Lower lobe of right lung (tissue), 2 donors: Measurements from ENCODE around the gene ADIPOR1. TPM values are rescaled to one million over a fixed set of nuclear protein-coding genes. Genes with fewer than 3 reads are reported as not detected.
"Not testable (repeated sequence)": the region's sequence is repeated elsewhere in the genome, so short reads cannot be mapped to it uniquely, and the experiment has no call there.

ENCODE experiments used
- ATAC-seq, 2 donors: fragments of 200-7000 bp; cut with Tn5 transposase; one replicate each; pipeline ENCODE4 v1.9.1; 2020 to 2022; ENCODE audit warnings: mild to moderate bottlenecking in 2 of 2, moderate library complexity in 2 of 2
- DNase-seq: peaks from one replicate; pipeline ENCODE4 v3.0.0-alpha.2; 2020
- H3K27ac ChIP-seq: fragments of 200-600 bp; one replicate; pipeline ENCODE4 v1.8.0; 2022
- H3K27me3 ChIP-seq: fragments of 200-600 bp; one replicate; pipeline ENCODE4 v1.8.0; 2022; ENCODE audit warnings: low read depth
- H3K36me3 ChIP-seq: fragments of 200-600 bp; one replicate; pipeline ENCODE4 v1.8.0; 2022; ENCODE audit warnings: mild to moderate bottlenecking
- H3K4me1 ChIP-seq: fragments of 200-600 bp; one replicate; pipeline ENCODE4 v1.8.0; 2022
- H3K4me3 ChIP-seq: fragments of 200-600 bp; one replicate; pipeline ENCODE4 v1.8.0; 2022; ENCODE audit warnings: mild to moderate bottlenecking
- H3K9me3 ChIP-seq: fragments of 200-600 bp; one replicate; pipeline ENCODE4 v1.8.0; 2022
- CTCF ChIP-seq: fragments of 200-600 bp; IDR thresholded peaks from one replicate; pipeline ENCODE4 v1.8.0; 2022; ENCODE audit warnings: antibody characterized with exemption, mild to moderate bottlenecking
- intact Hi-C: fragments of 100-400 bp; cut with DNase I; formaldehyde crosslinking; loops from one replicate; pipeline ENCODE4 v1.11.0; 2022
- total RNA-seq: library from RNA; stranded (reverse); fragmentation: NEBNext Ultra II Directional; extraction: Animal tissue kit (Norgen Biotek cat#: 25700); gene quantifications from one replicate; pipeline ENCODE4 v1.2.1, GENCODE V29; 2021
- donor health status: DM: no; HTN: yes; CAD: no; lungs with severe emphysema.

Gene ADIPOR1
- total RNA-seq, 1 donor from 2014 or later, result 110 TPM

DNA sequence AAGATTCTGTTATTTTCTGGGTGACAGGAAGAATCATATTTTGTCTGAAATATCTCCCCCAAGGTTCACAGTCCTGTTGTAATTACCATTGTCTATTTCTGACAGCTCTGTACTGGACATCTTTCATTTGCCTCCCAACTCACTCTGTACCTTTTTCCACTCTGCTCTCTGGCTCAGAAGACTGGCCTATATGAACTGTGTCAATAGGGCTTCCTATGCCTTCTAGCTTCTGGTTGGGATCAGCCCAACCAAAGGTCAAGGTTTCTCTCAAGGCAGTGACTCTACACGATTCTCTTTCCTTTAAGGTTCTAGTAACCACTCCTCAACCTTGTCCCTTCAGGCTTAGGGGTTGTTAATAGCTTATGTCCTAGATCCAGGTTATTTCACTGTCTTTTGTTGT is 48.6 kb downstream of the ADIPOR1 start:
- no peaks in the 10 kb centered on the region for H3K4me1 ChIP-seq
- no peak overlapping the region for H3K4me3 ChIP-seq
- no peaks in the 10 kb centered on the region for H3K27me3 ChIP-seq
- no peaks in the 10 kb centered on the region for H3K9me3 ChIP-seq
- no peak for TF ChIP-seq CTCF
- ATAC-seq (no peak), DNase-seq (no peak)
- no peak overlapping the region for H3K27ac ChIP-seq
- intact Hi-C loops, result no loop called here
- peaks cover 94% of the 10 kb centered on the region for H3K36me3 ChIP-seq

GRCh38 chr1:202908998-202909397 is 49.1 kb downstream of the ADIPOR1 start:
- no peaks in the 10 kb centered on the region for H3K4me1 ChIP-seq
- DNase-seq (no peak), ATAC-seq (no peak)
- no peaks in the 10 kb centered on the region for H3K9me3 ChIP-seq
- no peak overlapping the region for H3K4me3 ChIP-seq
- no peak overlapping the region for H3K27ac ChIP-seq
- intact Hi-C loops, result no loop called here
- no peak for TF ChIP-seq CTCF
- H3K36me3 ChIP-seq, result peaks cover 94% of the 10 kb centered on the region
- H3K27me3 ChIP-seq, result no peaks in the 10 kb centered on the region

DNA sequence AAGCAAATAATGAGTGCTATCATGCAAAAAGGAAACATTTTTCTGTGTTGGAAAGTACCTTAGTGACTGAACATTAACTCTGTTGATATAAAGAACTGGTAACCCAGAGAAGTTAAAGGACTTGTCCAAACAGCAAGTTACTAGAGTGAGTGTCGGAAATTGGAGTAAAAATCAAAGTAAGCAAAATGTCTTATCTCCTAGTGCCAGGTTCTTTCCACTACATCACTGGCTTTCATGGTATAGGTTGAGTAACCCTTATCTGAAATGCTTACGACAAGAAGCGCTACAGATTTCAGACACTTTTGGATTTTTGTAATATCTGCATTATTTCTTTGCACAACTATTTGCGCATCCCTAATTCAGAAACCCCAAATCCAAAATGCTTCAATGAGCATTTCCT is 52.8 kb downstream of the ADIPOR1 start:
- intact Hi-C loops, result no loop called here
- no peak overlapping the region for H3K4me3 ChIP-seq
- no peaks in the 10 kb centered on the region for H3K4me1 ChIP-seq
- no peaks in the 10 kb centered on the region for H3K27me3 ChIP-seq
- DNase-seq (no peak), ATAC-seq (no peak)
- TF ChIP-seq CTCF, result no peak
- no peaks in the 10 kb centered on the region for H3K9me3 ChIP-seq
- H3K36me3 ChIP-seq, result peaks cover 89% of the 10 kb centered on the region
- H3K27ac ChIP-seq, result no peak overlapping the region

- peaks cover 89% of the 10 kb centered on the region for H3K36me3 ChIP-seq
- H3K27me3 ChIP-seq, H3K9me3 ChIP-seq, H3K27ac ChIP-seq, H3K4me3 ChIP-seq, ATAC-seq, H3K4me1 ChIP-seq, intact Hi-C loops, DNase-seq: not testable (repeated sequence)
Observed at GRCh38 chr1:202903808-202904207, 54.3 kb downstream of the ADIPOR1 start.

DNA sequence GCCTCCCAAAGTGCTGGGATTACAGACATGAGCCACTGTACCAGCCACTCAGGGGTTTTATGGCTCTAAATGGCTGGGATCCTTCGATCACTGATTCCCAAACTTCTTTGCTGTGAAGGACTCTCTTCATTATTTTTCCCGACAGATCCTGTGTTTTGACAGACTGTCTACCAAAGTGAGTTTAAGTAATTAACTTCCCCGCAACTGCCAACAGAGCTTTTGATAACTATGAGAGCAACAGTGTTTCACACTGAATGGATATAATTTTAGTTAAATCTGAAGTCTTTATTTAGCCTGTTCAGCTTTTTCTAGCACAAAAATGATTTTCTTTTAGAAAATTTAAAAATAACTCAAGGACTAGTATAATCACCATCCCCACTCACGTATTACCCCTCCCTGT is 56.6 kb downstream of the ADIPOR1 start:
- Histone ChIP-seq H3K36me3 (peaks cover 87% of the 10 kb centered on the region), H3K4me3 (no peak overlapping the region), H3K4me1 (no peaks in the 10 kb centered on the region), H3K27me3 (no peaks in the 10 kb centered on the region), H3K9me3 (no peaks in the 10 kb centered on the region), H3K27ac (no peak overlapping the region)
- no peak for TF ChIP-seq CTCF
- ATAC-seq (no peak), DNase-seq (no peak)
- intact Hi-C loops, result no loop called here

DNA sequence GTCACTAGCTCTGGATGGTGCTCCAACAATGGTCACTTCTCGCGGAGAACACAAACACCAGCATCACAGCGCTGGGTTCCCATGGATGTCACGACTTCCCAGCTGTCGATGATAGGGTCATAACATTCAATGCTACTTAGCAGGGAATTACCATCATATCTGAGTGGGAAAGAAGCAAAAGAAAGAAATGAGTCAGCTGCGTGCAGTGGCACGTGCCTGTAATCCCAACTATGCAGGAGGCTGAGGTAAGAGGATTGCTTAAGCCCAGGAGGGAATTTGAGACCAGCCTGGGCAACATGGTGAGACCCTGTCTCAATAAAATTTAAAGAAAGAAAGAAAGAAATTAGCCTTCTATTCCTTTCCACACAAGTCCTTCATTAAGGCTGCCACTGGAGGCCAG is 65.6 kb downstream of the ADIPOR1 start:
- no peak for ATAC-seq
- no peak for TF ChIP-seq CTCF
- peaks cover 13% of the 10 kb centered on the region for H3K4me1 ChIP-seq
- intact Hi-C loops, result no loop called here
- no peak overlapping the region for H3K4me3 ChIP-seq
- H3K27me3 ChIP-seq, result no peaks in the 10 kb centered on the region
- no peak overlapping the region for H3K27ac ChIP-seq
- peaks cover 67% of the 10 kb centered on the region for H3K36me3 ChIP-seq
- DNase-seq, result no peak
- no peaks in the 10 kb centered on the region for H3K9me3 ChIP-seq

Other genes starting within 250 kb of the ADIPOR1 start
- not detected for gene SYT2, start 247.9 kb downstream of the ADIPOR1 start, total RNA-seq
- gene KDM5B, start 149.9 kb downstream of the ADIPOR1 start, total RNA-seq, result 48.9 TPM
- gene PCAT6, start 147.4 kb downstream of the ADIPOR1 start, total RNA-seq, result 0.71 TPM
- gene RABIF, start 69.2 kb downstream of the ADIPOR1 start, total RNA-seq, result 8.3 TPM
- gene KLHL12, start 31.1 kb downstream of the ADIPOR1 start, total RNA-seq, result 25.3 TPM
- 67.9 TPM for gene CYB5R1, start 8.9 kb upstream of the ADIPOR1 start, total RNA-seq
- 52.0 TPM for gene TMEM183A, start 49.1 kb upstream of the ADIPOR1 start, total RNA-seq
- gene PPFIA4, start 68.2 kb upstream of the ADIPOR1 start, total RNA-seq, result 1.3 TPM
- gene MYOG, start 127.7 kb upstream of the ADIPOR1 start, total RNA-seq, result not detected
- 4.1 TPM for gene ADORA1, start 169.4 kb upstream of the ADIPOR1 start, total RNA-seq
- not detected for gene MYBPH, start 217.5 kb upstream of the ADIPOR1 start, total RNA-seq
- gene CHI3L1, start 228.4 kb upstream of the ADIPOR1 start, total RNA-seq, result 22.2 TPM